NCI-H146 treated with DMSO at 0.1 percent for 48 hours (cell line): ENCODE measurements around the gene HOXD11.

Experiments used
- DNase-seq: peaks from one replicate; lab custom pipeline; 2025; ENCODE audit not compliant: unreplicated experiment; lab: John Stamatoyannopoulos, UW

HOXD11 gene

GRCh38 chr2:176120364-176121189, 13.5 kb downstream of the HOXD11 start:
- DNase-seq, result no peak

- DNase-seq, result no peak
Measured at GRCh38 chr2:176121190-176122051, 14.3 kb downstream of the HOXD11 start.

- DNase-seq, result no peak
Measured at GRCh38 chr2:176122052-176122682, 15.1 kb downstream of the HOXD11 start.

GRCh38 chr2:176122683-176123410, 15.8 kb downstream of the HOXD11 start, which contains the start of gene HOXD9:
Gene HOXD9, plus strand, starts transcription at chr2:176122719. Its CDS starts 50 bp downstream, at chr2:176122769.
- no peak for DNase-seq

GRCh38 chr2:176123411-176124109, 16.5 kb downstream of the HOXD11 start:
- DNase-seq, result no peak

- DNase-seq, result no peak
Measured at GRCh38 chr2:176124110-176124946, 17.2 kb downstream of the HOXD11 start.

GRCh38 chr2:176124947-176125771, 18.1 kb downstream of the HOXD11 start:
- DNase-seq, result no peak

GRCh38 chr2:176125772-176126054, 18.6 kb downstream of the HOXD11 start:
- DNase-seq, result no peak

- no peak for DNase-seq
Measured at GRCh38 chr2:176126929-176127773, 20.1 kb downstream of the HOXD11 start.

- no peak for DNase-seq
Measured at GRCh38 chr2:176127774-176128072, 20.6 kb downstream of the HOXD11 start.

- DNase-seq, result no peak
Measured at GRCh38 chr2:176128172-176128981, 21.3 kb downstream of the HOXD11 start.

- DNase-seq, result no peak
Measured at GRCh38 chr2:176128982-176129796, 22.1 kb downstream of the HOXD11 start, which contains the start of gene HOXD8. Gene HOXD8, plus strand, starts transcription at chr2:176129705. Its CDS starts 662 bp downstream, at chr2:176130367.

- DNase-seq, result no peak
Measured at GRCh38 chr2:176129813-176130146, 22.7 kb downstream of the HOXD11 start.

- no peak for DNase-seq
Measured at GRCh38 chr2:176130147-176130956, 23.3 kb downstream of the HOXD11 start.
